HG02610 (cell line): Measurements from ENCODE around the gene MT1HL1.
A peak's percentile ranks its signal among the peaks of the same experiment; 100 is the strongest.
"Not testable (repeated sequence)": the region's sequence is repeated elsewhere in the genome, so short reads cannot be mapped to it uniquely, and the experiment has no call there.

ENCODE experiments used
- ATAC-seq: cut with Tn5 transposase; IDR thresholded peaks from one replicate; pipeline ENCODE4 v1.9.1; 2021; ENCODE audit warnings: mild to moderate bottlenecking, moderate library complexity; ENCODE audit not compliant: unreplicated experiment

MT1HL1 gene

DNA sequence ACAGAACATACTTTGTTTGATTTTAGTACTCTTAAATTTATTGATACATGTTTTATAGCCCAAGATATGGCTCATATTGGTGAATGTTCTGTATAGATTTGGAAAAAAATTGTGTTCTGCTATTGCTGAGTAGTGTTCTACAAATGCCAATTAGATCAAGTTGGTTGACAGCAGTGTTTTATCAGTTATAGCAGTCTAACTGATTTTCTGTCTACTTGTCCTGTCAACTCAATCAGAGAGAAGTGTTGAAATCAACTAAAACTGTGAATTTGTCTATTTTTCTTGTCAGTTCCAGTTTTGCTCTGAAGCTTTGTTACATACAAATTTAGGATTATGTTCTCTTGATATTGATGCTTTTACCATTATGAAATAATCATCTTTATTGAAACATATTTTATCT is 14.7 kb upstream of the MT1HL1 start:
- no peak for ATAC-seq

DNA sequence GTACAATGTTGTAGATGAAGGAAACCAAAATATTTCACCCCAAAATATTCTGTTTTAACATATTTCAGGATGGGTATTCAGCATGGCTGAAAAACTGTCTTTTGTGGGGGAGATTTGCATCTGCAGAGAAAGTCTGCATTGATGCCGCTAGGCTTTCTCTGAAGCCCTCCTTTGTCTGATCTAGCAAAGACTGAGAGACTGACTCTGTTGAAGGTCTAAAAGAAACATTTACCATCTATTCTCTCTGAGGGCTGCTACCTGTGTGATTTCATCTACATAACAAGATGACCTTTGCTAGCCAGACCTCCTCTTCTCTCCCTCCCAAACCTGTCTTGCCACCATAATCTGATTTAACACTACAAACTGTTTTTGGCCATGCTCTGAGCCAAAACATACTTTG is 12.4 kb upstream of the MT1HL1 start:
- ATAC-seq, result no peak

DNA sequence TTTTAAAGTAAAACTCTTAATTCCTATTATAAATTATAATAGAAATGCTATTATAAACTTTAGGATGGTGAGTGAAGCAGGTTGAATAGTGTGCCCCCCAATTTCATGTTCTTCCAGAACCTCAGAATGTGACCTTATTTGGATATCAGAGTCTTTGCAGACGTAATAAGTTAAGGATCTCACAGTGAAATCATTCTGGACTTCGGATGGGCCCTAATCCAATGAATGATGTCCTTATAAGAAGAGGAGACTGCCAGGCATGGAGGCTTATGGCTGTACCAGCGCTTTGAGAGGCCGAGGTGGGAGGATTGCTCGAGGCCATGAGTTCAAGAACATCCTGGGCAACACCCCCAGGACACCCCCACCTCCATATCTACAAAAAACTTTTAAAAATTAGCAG is 9.4 kb upstream of the MT1HL1 start:
- no peak for ATAC-seq

DNA sequence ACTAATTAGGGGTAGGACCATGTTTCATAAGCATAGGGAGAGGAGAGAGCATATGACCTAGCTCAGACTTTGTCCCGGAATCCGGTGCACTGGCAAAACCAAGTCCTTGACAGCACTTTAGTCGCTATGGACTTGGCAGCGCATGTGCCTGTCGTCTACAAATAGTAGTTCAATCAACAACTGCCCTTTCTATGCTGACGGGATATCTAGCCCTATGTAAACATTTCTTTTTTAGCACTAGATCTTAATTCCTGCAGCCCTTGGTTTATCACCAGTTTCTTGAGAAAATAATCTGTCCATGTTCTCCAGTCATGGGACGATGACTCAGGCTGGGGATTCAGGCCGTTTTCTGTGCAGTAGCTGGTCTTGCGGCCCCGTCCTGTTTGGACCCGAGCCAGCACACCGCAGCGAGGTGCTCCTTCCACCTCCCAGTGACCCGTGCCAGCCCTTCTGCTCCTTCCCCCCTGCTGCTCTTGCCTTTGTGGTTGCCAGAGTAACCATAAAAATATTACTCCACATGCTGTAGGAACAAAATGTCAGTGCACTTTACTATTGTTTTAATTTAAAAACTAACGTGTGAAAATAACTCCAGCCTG is 8.6 kb upstream of the MT1HL1 start:
- ATAC-seq, result no peak

DNA sequence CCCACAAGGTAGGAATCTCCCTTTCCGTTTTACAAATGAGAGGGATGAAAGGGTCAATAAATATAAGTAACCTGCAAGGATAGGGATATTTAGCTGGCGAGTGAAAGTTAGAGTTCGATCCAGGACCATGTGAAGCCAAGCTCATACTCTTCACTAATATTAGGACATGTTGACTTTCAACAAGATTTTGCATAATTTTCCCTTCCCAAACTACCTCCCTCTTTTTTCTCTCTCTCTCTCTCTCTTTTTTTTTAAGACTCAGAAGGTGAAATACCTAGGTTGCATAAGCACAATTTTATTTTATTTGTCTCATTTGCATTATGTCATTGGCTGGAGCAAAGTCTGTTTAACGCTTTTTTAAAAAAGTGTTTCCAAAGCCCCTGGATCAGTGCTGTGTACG is 8.1 kb upstream of the MT1HL1 start:
- no peak for ATAC-seq

DNA sequence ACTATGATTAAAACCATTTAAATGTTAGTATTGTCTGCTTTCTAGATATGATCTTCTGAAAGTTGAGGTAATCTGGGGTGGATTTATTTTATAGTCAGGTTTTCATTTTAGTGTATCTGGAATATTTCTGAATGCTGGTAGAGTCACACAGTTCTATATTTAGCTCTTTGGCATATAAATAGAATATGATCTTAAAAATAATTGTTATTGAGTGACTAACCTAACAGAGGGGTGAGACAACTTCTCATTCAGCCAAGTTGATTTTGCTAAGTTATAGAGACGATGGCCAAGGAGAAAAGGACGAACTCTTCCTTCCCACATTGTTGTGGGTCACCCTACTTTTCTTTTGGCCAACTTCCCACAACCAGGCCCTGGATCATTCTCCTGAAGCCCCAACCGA is 7.2 kb upstream of the MT1HL1 start:
- ATAC-seq, result no peak

DNA sequence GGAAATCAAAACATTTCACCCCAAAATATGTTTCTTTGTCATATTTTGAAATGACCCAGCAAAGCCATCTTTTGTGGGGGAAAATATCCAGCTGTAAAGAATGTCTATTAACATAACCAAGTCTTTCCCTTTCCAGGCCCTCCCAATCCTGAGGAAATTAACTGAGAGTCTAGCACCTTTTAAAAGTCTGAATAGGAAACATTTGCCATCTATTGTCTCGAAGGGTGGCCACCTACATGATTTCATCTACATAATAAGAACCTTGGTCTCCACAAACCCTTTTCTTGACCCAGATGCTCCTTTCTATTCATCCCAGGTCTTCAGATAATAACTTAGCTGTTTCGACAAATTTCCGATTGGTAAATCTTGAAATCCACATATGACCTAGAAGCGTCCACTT is 5.4 kb upstream of the MT1HL1 start:
- ATAC-seq, result no peak

DNA sequence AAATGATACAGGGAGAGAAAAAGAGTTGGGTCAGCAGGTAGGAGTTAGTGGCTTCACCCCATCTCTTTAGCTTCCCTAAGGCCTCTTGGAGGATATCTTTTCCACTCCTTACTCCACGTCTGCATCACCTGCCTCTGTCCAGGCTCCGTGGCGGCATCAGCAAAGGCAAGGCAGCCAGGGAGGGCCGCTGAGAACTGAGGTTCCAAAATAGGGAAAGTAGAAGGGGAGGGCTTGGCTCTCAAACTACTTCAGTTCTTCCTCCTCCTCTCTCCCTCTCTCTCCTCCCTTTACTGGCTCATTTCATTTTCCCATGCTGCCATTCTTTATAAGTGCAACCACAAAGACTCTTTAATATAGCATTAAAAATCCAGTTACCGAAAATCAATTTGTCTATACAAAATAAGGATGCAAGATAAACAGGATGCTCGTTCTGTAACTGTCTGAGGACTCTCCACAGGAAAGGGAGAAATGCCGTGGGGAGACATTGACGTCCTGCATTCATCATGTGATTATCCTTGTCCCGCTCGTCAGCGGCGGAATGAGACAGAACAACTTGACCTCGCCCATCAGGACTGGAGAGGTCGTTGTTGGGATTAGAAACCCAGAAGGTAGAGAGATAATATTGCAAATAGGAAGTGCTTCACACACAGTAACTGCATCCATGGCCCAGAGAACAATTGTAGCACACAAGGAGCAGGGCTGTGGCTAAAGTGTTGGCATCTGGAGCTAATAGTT is 3.1 kb upstream of the MT1HL1 start:
- no peak for ATAC-seq

DNA sequence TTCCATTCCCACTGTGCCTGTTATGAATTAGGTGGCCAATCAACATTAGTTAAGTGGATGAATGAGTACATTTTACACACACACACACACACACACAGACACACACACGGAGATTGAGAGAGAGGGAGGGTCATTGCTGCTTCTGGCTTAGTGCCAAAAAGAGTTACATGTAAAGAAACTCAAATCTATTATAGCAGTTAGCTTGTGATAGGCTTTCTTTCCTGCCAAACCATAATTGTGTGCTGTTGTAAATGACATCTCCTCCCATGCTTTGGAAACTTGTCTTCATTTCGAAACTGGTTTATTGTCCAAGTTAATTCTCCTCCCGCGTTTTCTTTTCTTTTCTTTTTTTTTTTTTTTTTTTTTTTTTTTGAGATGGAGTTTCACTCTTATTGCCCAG is 1.4 kb upstream of the MT1HL1 start:
- ATAC-seq, result no peak

DNA sequence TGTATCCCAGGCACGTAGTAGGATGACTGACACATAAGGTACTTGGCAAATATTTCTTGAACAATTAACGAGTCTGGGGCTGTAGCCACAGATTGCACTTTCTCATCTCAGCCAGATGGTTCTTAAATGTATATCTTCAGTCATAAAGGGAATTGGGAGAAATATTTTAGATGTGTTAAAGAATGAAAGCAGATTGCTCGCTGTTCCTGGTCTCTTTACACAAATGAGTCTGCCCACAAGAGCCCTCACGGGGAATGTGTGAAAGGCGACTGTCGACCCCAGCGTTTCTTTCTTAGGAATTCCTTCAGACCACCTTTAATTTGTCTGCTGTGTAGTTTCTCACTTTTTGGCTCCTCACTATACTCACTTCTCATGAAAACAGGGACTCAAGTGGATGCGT is 725 bp downstream of the MT1HL1 start:
- ATAC-seq, result no peak

DNA sequence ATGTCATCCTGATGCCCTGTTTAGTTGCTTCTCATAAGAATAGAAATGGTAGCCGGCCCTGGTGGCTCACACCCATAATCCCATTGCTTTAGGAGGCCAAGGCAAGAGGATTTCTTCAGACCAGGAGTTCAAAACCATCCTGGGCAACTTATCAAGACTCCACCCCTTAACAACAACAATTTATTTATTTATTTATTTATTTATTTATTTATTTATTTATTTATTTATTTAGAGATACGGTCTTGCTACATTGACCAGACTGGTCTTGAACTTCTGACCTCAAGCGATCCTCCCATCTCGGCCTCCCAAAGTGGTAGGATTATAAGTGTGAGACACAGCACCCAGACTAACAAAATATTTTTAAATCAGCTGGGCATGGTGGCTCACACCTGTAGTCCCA is 4.0 kb downstream of the MT1HL1 start:
- ATAC-seq, result no peak

DNA sequence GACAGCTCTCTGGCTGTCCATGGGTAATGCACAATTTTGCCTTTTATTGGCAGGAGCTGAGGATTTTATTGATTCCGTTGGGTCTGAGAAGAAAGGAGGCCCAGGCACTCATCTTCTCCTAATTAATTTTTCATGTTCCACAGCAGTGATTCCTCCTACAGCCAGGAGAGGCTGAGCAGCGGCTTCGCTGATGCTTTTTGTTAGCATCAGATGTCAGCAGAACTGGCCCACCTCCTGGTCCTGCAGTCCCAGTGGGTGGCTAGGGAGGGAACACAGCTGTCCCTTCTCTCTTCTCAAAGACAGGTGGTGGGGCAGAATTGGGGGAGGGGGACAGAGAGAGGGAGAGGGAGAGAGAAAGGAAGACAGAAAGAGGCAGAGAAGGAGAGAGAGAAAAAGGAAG is 5.7 kb downstream of the MT1HL1 start:
- no peak for ATAC-seq

DNA sequence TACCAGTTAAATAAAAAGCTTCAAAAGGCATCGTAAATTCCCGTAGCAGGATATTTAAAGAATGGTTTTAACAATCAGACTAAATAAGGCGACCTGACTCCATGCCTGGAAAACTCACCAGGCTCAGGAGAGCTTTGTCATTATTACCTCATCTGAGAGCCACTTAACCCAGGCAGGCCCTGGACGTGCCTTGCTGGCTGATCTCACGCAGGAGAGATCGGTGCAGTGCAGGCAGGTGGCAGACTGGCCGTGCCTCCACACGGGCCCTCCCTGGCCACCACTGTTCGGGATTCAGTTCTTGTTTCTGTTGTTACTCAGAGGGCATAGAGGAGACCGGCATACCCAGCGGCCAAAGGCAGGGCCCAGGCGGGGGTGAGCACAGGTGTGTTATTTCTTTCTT is 6.4 kb downstream of the MT1HL1 start:
- no peak for ATAC-seq

DNA sequence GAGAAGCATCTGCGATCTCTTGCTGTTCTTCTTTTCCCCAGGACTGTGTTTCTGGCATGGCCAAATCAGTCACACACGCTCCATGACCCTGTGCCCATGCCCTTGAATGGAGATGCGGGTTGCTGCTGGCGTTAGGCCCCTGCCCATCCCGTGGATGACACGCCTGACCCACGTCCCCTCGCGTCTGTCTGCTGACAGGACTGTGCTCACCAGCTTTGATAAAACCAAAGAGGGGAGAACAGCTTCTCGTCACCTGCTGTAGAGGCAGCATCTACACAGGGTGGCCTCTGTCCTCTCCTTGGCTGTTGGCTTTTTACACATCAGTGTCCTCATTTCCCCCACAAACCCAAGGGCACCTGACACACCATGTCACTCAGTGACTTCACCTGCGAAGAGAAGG is 6.9 kb downstream of the MT1HL1 start:
- no peak for ATAC-seq

DNA sequence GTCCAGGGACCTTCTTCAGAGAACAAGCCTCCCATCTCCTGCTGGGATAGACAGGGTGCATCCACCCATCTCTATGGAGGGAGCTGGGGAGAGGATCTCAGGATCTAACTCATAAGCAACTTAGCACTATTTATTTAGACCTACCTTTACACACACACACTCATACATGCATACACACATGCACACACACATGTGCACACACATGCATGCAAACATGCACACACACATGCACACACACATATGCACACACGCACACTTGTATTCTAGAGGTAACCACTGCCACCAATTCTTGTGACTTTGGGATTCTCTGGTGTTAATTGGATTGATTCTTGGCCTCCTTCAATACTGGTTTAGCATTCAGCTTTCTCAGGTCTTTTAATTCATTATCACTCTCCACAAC is 9.8 kb downstream of the MT1HL1 start:
- ATAC-seq, result no peak

DNA sequence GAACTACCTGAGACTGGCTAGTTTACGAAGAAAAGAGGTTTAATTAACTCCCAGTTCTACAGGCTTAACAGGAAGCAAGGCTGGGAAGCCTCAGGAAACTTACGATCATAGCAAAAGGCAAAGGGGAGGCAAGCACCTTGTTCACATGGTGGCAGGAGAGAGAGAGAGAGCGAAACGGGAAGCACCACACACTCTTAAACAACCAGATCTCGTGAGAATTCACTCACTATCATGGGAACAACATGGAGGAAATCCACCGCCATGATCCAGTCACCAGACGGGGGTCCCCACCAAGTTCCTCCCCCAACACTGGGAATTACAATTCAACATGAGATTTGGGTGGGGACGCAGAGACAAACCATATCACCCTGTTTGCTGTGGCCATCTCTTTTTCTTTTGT is 11.8 kb downstream of the MT1HL1 start:
- ATAC-seq, result no peak

DNA sequence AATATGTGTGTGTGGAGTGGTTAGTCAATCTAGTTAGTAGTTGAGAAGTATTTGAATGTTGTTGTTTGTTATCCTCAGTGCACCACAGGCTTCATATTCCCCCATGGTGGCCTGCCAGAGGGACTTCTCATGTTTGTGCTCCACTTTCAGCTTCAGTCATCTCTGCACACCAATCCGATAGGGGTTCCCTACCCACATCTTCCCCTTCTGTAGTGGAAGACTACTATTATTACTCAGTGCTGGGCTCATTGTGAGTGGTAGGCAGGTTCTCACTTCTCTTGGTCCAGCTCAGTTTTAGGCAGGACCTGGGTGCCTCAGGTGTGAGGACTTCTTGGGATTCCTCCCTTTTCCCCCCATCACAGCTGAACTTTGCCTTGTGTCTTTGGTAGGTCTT is 14.2 kb downstream of the MT1HL1 start:
- peak; percentile 64 for ATAC-seq

DNA sequence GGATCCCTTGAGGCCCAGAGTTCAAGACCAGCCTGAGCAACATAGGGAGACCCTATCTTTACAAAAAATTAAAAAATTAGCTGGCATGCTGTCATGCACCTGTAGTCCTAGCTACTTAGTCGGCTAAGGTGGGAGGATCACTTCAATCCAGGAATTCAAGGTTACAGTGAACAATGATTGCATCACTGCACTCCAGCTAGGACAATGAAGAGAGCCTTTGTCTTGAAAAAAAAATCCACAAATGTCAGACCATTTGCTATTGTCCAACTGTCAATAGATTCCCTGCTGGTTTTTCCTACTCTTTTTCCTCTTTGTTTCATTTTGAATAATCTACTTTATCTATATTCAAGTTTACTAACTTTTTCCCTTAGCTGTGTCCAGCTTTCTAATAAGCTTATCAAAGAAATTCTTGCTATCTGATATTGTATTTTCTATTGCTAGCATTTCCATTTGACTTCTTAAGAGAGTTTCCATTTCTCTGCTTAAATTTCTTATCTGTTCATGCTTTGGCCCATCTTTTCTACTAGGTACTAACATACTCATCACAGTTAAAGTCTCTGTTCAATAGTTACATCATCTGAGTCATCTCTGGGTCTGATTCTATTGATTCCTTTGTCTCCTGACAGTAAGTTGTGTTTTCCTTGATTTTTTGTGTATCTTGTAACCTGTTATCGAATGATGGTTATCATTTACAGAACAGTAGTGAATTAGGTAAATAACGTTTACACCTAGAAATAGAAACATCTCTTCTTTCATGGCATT is 14.8 kb downstream of the MT1HL1 start:
- ATAC-seq, result no peak

DNA sequence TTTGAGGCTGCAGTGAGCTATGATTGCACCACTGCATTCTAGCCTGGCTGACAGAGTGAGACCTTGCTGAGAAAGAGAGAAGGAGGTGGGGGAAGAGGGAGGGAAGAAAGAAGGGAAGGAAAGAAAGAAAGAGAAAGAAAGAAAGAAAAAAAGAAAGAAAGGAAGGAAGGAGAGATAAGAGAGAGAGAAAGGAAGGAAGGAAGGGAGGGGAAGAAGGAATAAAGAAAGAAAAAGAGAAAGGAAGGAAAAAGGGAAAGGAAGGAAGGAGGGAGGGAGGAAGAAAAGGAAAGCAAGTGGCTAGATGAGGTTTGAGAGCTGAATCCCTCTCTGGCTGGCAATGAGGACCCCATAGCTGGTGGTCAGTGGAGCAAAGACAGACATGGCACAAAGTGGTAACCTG is 20.4 kb downstream of the MT1HL1 start:
- no peak for ATAC-seq

DNA sequence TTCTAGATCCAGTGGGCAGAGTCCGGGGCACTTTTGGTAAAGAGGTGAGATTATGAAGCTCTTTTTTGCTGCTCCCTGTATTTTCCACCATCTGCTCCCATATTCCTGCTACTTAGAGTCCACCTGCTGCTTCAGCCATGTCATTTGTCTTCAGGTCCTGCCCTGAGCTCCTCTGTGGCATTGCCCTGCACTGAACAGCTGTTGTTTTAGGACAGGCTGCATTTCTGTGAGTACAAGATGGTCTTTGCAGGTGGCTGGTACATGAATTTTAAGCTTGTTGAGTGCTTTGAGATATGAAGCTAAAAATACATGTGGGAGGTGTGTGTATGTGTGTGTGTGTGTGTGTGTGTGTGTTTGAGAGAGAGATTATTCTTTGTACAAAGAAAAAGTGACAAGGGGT is 21.9 kb downstream of the MT1HL1 start:
- ATAC-seq, result no peak

DNA sequence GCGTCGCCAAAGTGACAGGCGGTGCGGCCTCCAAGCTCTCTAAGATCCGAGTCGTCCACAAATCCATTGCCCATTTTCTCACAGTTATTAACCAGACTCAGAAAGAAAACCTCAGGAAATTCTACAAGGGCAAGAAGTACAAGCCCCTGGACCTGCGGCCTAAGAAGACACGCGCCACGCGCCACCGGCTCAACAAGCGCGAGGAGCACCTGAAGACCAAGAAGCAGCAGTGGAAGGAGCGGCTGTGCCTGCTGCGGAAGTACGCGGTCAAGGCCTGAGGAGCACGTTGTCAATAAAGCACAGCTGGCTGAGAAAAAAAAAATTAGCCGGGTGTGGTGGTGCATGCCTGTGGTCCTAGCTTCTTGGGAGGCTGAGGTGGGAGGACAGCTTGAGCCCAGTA is 22.8 kb downstream of the MT1HL1 start:
- ATAC-seq, result not testable (repeated sequence)

DNA sequence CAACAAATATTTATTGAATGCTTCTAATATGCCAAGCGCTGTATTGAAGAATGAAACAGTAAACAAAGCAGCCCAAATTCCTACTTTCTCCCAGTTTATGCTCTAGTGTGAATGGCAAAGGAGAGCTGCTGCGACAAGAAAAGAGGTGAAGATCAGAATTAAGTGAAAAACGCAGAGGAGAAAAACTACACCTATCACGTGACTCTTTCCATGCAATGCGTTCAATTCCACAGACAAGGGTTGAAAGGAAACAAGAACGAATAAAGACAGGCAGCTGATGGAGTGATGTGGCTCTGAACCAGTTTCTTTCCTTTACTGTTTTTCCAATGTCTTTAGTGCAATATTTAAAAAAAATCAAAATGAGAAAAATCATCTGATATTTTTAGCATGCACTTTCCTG is 23.6 kb downstream of the MT1HL1 start:
- ATAC-seq, result no peak
